ENCODE results near the gene BMX. TPM values are rescaled to one million over a fixed set of nuclear protein-coding genes. Genes with fewer than 3 reads are reported as not detected.

Gene BMX
- total RNA-seq, 1 donor from 2014 or later: not detected

DNA sequence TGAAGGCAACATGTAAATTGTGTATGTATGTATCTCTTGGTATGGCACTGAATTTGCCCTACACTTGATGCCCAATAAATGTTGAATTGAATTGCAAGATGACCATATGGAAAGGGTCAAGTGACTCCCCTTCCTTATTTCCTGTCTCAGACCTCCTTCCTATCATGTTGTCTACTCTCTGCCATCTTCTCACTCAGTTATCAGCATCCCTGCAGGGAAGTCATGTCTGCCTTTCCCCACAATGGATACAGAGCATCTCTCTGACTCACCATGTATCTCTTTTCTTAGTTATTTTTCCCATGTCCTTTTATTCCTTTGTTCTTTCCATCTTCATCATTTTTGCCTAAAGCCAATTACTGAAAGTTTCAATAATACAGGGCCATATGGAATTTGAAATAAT, 22.5 kb downstream of the BMX start:
- no peaks in the 10 kb centered on the region for H3K27me3 Mint-ChIP-seq
- no peaks in the 10 kb centered on the region for H3K9me3 Mint-ChIP-seq (ENCODE audit: low read depth)
- H3K4me1 Mint-ChIP-seq (ENCODE audit: low read depth): no peaks in the 10 kb centered on the region
- H3K36me3 Mint-ChIP-seq (ENCODE audit: insufficient read depth): no peaks in the 10 kb centered on the region
- H3K4me3 Mint-ChIP-seq (ENCODE audit: low read depth): no peak overlapping the region
- no peak overlapping the region for H3K27ac Mint-ChIP-seq
- DNase-seq (ENCODE audit: low spot score, unreplicated experiment): no peak
- TF ChIP-seq, protein P1, sequence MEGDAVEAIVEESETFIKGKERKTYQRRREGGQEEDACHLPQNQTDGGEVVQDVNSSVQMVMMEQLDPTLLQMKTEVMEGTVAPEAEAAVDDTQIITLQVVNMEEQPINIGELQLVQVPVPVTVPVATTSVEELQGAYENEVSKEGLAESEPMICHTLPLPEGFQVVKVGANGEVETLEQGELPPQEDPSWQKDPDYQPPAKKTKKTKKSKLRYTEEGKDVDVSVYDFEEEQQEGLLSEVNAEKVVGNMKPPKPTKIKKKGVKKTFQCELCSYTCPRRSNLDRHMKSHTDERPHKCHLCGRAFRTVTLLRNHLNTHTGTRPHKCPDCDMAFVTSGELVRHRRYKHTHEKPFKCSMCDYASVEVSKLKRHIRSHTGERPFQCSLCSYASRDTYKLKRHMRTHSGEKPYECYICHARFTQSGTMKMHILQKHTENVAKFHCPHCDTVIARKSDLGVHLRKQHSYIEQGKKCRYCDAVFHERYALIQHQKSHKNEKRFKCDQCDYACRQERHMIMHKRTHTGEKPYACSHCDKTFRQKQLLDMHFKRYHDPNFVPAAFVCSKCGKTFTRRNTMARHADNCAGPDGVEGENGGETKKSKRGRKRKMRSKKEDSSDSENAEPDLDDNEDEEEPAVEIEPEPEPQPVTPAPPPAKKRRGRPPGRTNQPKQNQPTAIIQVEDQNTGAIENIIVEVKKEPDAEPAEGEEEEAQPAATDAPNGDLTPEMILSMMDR (IDR thresholded peaks at IDR 0.05; ENCODE audit: unreplicated experiment): no peak

DNA sequence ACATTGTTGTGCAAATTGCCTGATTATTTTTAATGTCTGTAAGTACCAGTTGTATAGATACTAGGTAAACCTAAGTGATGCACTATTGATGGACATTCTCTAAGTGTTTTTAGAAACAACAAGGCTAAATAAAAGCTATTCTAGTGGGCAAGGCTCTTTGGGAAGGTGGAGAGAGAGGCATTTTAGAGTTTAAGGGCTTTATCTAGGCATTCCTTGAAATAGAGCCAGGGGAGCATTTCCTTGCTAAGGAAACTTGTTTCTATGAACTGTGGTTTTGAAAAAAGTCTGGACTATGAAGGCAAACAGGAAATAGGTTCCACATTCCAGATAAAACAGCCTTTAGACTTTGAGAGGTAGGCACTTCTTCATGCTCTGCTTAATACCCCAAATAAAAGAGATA, 23.8 kb downstream of the BMX start:
- Mint-ChIP-seq H3K36me3 (ENCODE audit: insufficient read depth) (no peaks in the 10 kb centered on the region), H3K27ac (no peak overlapping the region), H3K4me3 (ENCODE audit: low read depth) (no peak overlapping the region), H3K4me1 (ENCODE audit: low read depth) (no peaks in the 10 kb centered on the region), H3K9me3 (ENCODE audit: low read depth) (no peaks in the 10 kb centered on the region), H3K27me3 (no peaks in the 10 kb centered on the region)
- DNase-seq (ENCODE audit: low spot score, unreplicated experiment): no peak
- TF ChIP-seq, protein P1 (IDR thresholded peaks at IDR 0.05; ENCODE audit: unreplicated experiment): no peak

DNA sequence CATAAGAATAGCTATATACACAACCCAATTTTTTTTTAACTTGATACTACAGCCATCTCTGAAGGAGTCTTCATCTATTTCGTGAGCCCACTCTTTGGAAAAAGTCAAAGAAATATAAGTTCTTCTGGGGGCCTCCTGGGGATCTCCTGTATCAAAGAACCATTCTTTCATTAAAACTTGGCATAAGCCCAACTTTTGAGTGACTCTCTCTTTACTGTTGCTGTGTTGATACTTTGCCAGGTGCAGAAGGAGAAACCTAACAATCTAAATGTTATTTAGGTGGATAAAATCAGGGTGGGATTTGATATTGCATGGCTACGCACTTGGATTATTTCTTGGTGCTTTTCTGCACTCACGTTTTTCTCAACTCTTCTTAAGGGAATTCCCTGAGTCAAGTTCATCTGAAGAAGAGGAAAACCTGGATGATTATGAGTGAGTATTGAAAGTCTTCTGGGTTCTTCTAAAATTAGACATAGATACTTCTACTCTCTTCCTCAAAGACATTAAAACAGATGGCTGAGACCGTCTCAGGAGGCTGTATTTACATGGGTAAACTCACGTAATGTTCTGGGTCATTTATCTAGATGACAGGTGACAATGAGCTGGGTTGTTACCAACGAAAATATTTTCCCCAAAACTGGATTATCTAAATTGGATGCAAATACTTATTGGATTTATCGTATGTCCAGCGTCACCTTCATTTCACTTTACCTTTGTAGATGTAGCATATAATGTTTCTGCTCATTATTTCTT, 25.2 kb downstream of the BMX start:
- no peaks in the 10 kb centered on the region for H3K36me3 Mint-ChIP-seq (ENCODE audit: insufficient read depth)
- no peaks in the 10 kb centered on the region for H3K9me3 Mint-ChIP-seq (ENCODE audit: low read depth)
- H3K4me3 Mint-ChIP-seq (ENCODE audit: low read depth): no peak overlapping the region
- no peak for DNase-seq (ENCODE audit: low spot score, unreplicated experiment)
- H3K27me3 Mint-ChIP-seq: no peaks in the 10 kb centered on the region
- TF ChIP-seq, protein P1 (IDR thresholded peaks at IDR 0.05; ENCODE audit: unreplicated experiment): no peak
- H3K27ac Mint-ChIP-seq: no peak overlapping the region
- no peaks in the 10 kb centered on the region for H3K4me1 Mint-ChIP-seq (ENCODE audit: low read depth)

DNA sequence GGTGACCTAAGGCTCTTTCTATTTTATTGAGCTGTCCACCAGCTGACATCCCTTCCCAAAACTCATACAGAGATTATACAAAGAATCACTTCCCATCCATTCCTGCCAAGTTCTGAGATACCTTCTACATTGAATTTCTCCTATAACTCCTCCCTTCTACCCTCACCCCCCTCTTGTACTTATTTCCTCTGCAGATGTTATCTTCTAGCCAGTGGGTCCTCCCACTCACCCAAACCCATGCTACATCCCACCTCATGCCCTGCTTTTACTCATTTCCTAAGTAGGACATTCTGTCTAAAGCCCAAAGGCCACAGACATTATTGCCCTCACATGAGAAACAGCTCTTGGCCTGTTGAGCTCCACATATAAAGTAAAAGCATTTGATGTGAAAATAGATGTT, 28.6 kb downstream of the BMX start:
- Mint-ChIP-seq H3K9me3 (ENCODE audit: low read depth) (no peaks in the 10 kb centered on the region), H3K27me3 (no peaks in the 10 kb centered on the region), H3K4me1 (ENCODE audit: low read depth) (no peaks in the 10 kb centered on the region), H3K4me3 (ENCODE audit: low read depth) (no peak overlapping the region), H3K36me3 (ENCODE audit: insufficient read depth) (no peaks in the 10 kb centered on the region), H3K27ac (no peak overlapping the region)
- TF ChIP-seq, protein P1 (IDR thresholded peaks at IDR 0.05; ENCODE audit: unreplicated experiment): no peak
- DNase-seq (ENCODE audit: low spot score, unreplicated experiment): no peak

DNA sequence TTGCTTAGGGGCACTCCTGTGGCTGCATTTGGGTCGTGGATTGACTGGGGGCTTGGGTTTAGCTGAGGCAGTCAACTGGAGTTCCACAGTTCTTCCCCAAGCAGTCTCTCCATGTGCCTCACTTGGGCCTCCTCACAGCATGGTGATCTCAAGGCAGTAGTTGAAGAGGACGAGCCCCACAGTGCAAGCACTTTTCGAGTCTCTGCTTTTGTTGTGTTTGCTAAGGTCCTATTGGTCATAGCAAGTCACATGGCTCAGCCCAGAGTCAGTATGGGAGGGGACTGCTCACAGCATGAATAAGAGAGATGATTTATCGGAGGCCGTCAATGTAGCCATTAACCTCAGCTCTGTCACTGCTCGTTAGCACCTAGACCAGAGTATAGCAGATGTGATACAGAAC, 29.7 kb downstream of the BMX start:
- Mint-ChIP-seq H3K4me1 (ENCODE audit: low read depth) (no peaks in the 10 kb centered on the region), H3K27ac (peak overlapping the region; percentile 23)
- DNase-seq (ENCODE audit: low spot score, unreplicated experiment): no peak

More for the DNA sequence above, 29.7 kb downstream of the BMX start:
- no peak overlapping the region for H3K4me3 Mint-ChIP-seq (ENCODE audit: low read depth)
- no peaks in the 10 kb centered on the region for H3K9me3 Mint-ChIP-seq (ENCODE audit: low read depth)
- H3K27me3 Mint-ChIP-seq: no peaks in the 10 kb centered on the region
- TF ChIP-seq, protein P1 (IDR thresholded peaks at IDR 0.05; ENCODE audit: unreplicated experiment): no peak
- H3K36me3 Mint-ChIP-seq (ENCODE audit: insufficient read depth): no peaks in the 10 kb centered on the region

All from progenitor cell of endocrine pancreas (in vitro differentiated cells).